Osteocyte (in vitro differentiated cells): ENCODE results near the gene CENPVL3. TPM values are rescaled to one million over a fixed set of nuclear protein-coding genes. Genes with fewer than 3 reads are reported as not detected.

Experiments
- DNase-seq: peaks from one replicate; pipeline ENCODE4 v3.0.0; 2021; ENCODE audit warnings: mixed read lengths; ENCODE audit not compliant: unreplicated experiment; ENCODE audit errors: extremely low spot score
- H3K27ac Mint-ChIP-seq: one replicate; pipeline ENCODE4 v1.8.0; 2021; ENCODE audit warnings: mild to moderate bottlenecking, mixed read lengths; ENCODE audit not compliant: unreplicated experiment
- H3K27me3 Mint-ChIP-seq: one replicate; pipeline ENCODE4 v1.8.0; 2021; ENCODE audit warnings: mixed read lengths; ENCODE audit not compliant: unreplicated experiment
- H3K36me3 Mint-ChIP-seq: one replicate; pipeline ENCODE4 v1.8.0; 2021; ENCODE audit warnings: mixed read lengths; ENCODE audit not compliant: unreplicated experiment
- H3K4me1 Mint-ChIP-seq: one replicate; pipeline ENCODE4 v1.8.0; 2021; ENCODE audit warnings: mixed read lengths; ENCODE audit not compliant: unreplicated experiment
- H3K4me3 Mint-ChIP-seq: one replicate; pipeline ENCODE4 v1.8.0; 2021; ENCODE audit warnings: mild to moderate bottlenecking, moderate library complexity, mixed read lengths; ENCODE audit not compliant: unreplicated experiment
- H3K9me3 Mint-ChIP-seq: one replicate; pipeline ENCODE4 v1.8.0; 2021; ENCODE audit warnings: mixed read lengths; ENCODE audit not compliant: unreplicated experiment
- CTCF ChIP-seq: fragments of 200-600 bp; sonication (generic); IDR thresholded peaks from 2 replicates; pipeline ENCODE4 v1.5.0; 2021; ENCODE audit warnings: antibody characterized with exemption, mild to moderate bottlenecking, moderate library complexity
- total RNA-seq: library from RNA; stranded (reverse); gene quantifications from 2 replicates; pipeline ENCODE4 v1.2.1, GENCODE V29; 2021

CENPVL3 gene
- total RNA-seq, 1 donor from 2014 or later: not detected

GRCh38 chrX:51571874-51572273, 46.8 kb downstream of the CENPVL3 start:
- no peaks in the 10 kb centered on the region for H3K27me3 Mint-ChIP-seq
- no peaks in the 10 kb centered on the region for H3K36me3 Mint-ChIP-seq
- no peak overlapping the region for H3K27ac Mint-ChIP-seq
- H3K4me1 Mint-ChIP-seq: peaks cover 6% of the 10 kb centered on the region
- no peak for DNase-seq
- peaks cover 10% of the 10 kb centered on the region for H3K9me3 Mint-ChIP-seq
- no peak overlapping the region for H3K4me3 Mint-ChIP-seq
- TF ChIP-seq CTCF: no peak

GRCh38 chrX:51569561-51569960, 49.2 kb downstream of the CENPVL3 start:
- Mint-ChIP-seq H3K27me3 (no peaks in the 10 kb centered on the region), H3K4me3 (no peak overlapping the region), H3K4me1 (peaks cover 6% of the 10 kb centered on the region), H3K9me3 (peaks cover 9% of the 10 kb centered on the region), H3K27ac (no peak overlapping the region), H3K36me3 (no peaks in the 10 kb centered on the region)
- DNase-seq: no peak
- no peak for TF ChIP-seq CTCF

DNA sequence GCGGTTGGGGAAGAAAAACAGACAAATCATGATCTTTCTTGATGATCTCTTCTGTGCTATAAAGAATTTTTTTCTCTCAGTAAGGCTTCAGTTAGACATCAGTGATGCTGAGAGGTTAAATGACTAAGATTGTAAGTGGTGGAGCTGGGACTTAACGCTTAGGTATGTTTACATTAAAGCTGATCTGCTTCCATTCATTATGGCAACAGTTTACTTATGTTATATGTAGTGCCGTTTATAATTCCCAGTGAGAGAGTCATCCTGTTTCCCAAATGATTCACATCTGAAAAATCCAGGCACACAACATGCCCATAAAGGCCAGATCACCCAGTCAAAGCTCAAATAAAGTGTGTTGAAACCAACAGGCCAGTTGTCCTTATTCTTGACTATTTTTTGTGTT, 50.1 kb downstream of the CENPVL3 start:
- Mint-ChIP-seq H3K9me3 (peaks cover 17% of the 10 kb centered on the region), H3K4me1 (peaks cover 6% of the 10 kb centered on the region), H3K36me3 (no peaks in the 10 kb centered on the region), H3K4me3 (no peak overlapping the region), H3K27me3 (no peaks in the 10 kb centered on the region), H3K27ac (no peak overlapping the region)
- no peak for TF ChIP-seq CTCF
- DNase-seq: no peak

Other genes starting within 250 kb of the CENPVL3 start
- gene NUDT11, start 122.3 kb downstream of the CENPVL3 start, total RNA-seq: 10.6 and 12.8 TPM in 2 replicates
- not detected in 2 replicates for gene CENPVL2, start 63.9 kb upstream of the CENPVL3 start, total RNA-seq
- not detected in 2 replicates for gene CENPVL1, start 91.6 kb upstream of the CENPVL3 start, total RNA-seq
- gene GSPT2, start 124.5 kb upstream of the CENPVL3 start, total RNA-seq: 14.5 and 15.3 TPM in 2 replicates